ACC112 (cell line): Measurements from ENCODE around the gene C1QA.

Experiments used
- H2AFZ ChIP-seq: fragments of 200-600 bp; sonication (generic); one replicate; pipeline ENCODE4 v1.6.0; 2017; ENCODE audit warnings: antibody characterized with exemption, low read length; ENCODE audit not compliant: unreplicated experiment
- H3K27ac ChIP-seq: fragments of 200-600 bp; sonication (generic); 2 replicates; pipeline ENCODE4 v1.5.1; 2014; ENCODE audit warnings: low read depth, mild to moderate bottlenecking, antibody characterized with exemption, low read length, moderate library complexity
- H3K27me3 ChIP-seq: fragments of 200-600 bp; sonication (generic); 2 replicates; pipeline ENCODE4 v1.6.1; 2014; ENCODE audit warnings: mild to moderate bottlenecking, antibody characterized with exemption, low read length, moderate library complexity, mixed read lengths; ENCODE audit not compliant: insufficient read depth
- H3K36me3 ChIP-seq: fragments of 200-600 bp; sonication (generic); 2 replicates; pipeline ENCODE4 v1.6.1; 2016; ENCODE audit warnings: mild to moderate bottlenecking, antibody characterized with exemption, low read length, moderate library complexity, mixed read lengths; ENCODE audit not compliant: insufficient read depth
- H3K4me1 ChIP-seq: fragments of 200-600 bp; sonication (generic); one replicate; pipeline ENCODE4 v1.6.1; 2016; ENCODE audit warnings: low read length, mixed read lengths; ENCODE audit not compliant: insufficient read depth, unreplicated experiment, control insufficient read depth
- H3K4me3 ChIP-seq: fragments of 200-600 bp; sonication (generic); 2 replicates; pipeline ENCODE4 v1.5.1; 2014; ENCODE audit warnings: mild to moderate bottlenecking, low read depth, low read length
- H3K79me2 ChIP-seq: fragments of 200-600 bp; sonication (generic); one replicate; pipeline ENCODE4 v1.6.0; 2016; ENCODE audit warnings: low read length; ENCODE audit not compliant: control insufficient read depth, unreplicated experiment, insufficient read depth

C1QA gene

GRCh38 chr1:22688466-22688865 is 52.0 kb downstream of the C1QA start:
- no peaks in the 10 kb centered on the region for H3K27me3 ChIP-seq
- no peak overlapping the region for H3K27ac ChIP-seq

More at GRCh38 chr1:22688466-22688865, 52.0 kb downstream of the C1QA start:
- Histone ChIP-seq H3K36me3 (no peaks in the 10 kb centered on the region), H3K4me1 (peaks cover 7% of the 10 kb centered on the region), H2AFZ (no peak overlapping the region), H3K79me2 (no peaks in the 10 kb centered on the region), H3K4me3 (no peak overlapping the region)
